Activated CD4-positive, alpha-beta T cell treated with anti-CD3 and anti-CD28 coated beads, Interleukin-2, amount 50 U/mL, for 16 hours (primary cell): Measurements from ENCODE around the gene CERS6.
"Not testable (repeated sequence)": the region's sequence is repeated elsewhere in the genome, so short reads cannot be mapped to it uniquely, and the experiment has no call there.

Experiments
- DNase-seq: peaks from one replicate; pipeline ENCODE4 v3.0.0-alpha.2; 2020

CERS6 gene

DNA sequence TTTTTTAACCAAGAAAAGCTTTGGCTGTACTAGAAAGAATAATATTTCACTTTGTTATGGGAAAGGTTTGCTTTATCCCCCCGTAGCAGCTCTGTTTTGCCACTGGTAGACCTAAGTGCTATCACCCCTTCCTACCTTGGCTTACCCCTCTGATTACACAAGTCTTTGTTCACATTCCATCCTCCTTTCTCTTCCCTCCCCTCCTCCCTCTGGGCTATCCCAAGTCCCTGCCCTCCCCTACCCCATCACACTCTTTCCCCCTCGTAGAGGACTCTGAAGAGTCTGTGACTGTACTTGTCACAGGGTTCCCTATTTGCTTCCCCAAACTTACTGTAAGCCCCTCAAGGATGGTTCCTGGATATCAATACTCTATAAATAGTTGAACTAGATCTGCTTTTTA is 193.5 kb downstream of the CERS6 start:
- DNase-seq: no peak

DNA sequence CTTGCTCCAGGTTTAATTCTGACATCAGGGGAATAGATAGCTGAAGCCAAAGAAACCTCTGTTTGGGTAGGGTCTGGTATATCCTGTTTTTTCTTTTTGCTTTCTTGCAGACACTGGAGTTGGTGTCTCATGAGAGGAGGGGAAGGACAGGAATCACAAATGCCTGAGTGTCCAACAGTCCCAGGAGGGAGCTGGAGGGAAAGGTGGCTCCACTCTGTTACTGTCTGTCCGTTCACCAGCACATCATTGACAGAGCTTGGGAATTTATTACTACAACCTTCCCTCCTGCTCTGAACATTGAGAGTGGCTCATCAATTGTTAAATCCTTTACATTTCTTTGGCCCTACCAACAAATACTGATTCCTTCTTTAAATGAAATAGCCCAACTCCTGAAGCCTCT is 194.1 kb downstream of the CERS6 start:
- no peak for DNase-seq

GRCh38 chr2:168650781-168651180 is 194.7 kb downstream of the CERS6 start:
- no peak for DNase-seq

- no peak for DNase-seq
Observed at GRCh38 chr2:168652997-168653921, 197.2 kb downstream of the CERS6 start.

DNA sequence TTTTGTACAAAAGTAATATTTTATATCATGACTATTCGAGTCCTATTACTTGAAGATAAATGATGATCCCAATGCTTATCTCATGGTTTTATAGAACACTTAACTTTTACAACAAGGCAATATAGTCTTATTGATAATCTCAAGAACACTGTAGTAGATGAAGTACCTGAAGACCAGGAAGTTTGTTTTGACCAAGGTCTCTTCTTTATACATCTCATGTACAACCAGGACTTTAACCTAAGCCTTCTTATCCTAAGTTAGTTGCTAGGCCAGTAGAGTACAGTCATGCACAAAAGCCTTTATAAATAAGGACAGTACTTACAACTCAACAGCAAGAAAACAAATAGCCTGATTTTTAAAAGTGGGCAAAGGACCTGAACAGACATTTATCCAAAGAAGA is 198.6 kb downstream of the CERS6 start:
- no peak for DNase-seq

- no peak for DNase-seq
Observed at GRCh38 chr2:168655207-168655606, 199.1 kb downstream of the CERS6 start.

DNA sequence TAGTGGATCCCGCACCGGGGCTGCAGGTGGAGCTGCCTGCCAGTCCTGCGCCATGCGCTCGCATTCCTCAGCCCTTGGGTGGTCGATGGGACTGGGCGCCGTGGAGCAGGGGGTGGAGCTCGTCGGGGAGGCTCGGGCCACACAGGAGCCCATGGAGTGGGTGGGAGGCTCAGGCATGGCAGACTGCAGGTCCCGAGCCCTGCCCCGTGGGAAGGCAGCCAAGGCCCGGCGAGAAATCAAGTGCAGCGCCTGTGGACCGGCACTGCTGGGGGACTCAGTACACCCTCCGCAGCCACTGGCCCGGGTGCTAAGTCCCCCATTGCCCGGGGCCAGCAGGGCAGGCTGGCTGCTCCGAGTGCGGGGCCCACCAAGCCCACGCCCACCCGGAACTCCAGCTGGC is 201.3 kb downstream of the CERS6 start:
- DNase-seq: not testable (repeated sequence)

GRCh38 chr2:168658706-168659105 is 202.6 kb downstream of the CERS6 start:
- no peak for DNase-seq

DNA sequence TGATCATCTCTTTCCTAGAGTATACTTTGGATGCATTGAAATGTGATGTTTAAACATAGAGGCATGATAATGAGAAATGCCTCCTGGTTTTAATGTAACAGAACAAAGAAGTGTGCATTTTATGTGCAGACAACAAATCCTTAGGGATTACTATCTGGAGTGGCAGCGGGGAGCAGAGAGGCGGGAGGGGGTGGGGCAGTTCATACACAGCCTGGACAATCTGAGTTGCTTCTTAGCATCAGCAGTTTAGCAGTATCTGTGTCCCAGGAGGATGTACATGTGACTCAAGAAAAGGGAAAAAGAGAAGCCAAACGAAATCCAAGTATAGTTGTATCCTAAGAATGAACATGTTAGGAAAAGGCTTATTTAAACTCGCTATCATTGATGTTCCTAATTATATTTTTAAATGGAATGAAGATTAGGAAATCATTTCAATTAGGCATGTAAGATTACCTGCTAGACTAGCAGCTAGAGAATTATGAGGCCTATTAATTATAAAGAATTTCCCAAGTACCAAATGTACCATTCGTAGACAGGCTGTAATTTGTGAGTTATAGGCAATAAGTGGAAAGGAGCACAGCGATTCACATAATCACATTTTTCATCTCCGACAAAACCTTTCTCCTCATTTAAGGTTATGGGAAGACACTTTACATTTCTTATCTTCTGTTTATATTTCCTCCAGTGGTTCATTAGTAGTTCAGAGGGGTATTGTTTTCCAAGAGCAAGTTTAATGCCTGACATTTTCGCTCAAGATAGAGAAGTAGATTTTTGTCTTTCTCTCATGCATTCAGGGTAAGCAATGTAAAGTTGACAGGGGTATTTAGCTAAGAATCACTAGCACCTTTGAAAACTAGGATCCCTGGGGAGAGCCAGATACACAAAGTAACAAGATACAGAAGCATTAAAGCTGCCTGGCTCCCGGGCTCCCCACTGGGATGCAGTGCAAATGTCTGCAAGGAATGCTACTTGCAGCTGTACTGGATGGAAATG is 205.1 kb downstream of the CERS6 start:
- DNase-seq: no peak

- no peak for DNase-seq
Observed at GRCh38 chr2:168661863-168662256, 205.8 kb downstream of the CERS6 start.

DNA sequence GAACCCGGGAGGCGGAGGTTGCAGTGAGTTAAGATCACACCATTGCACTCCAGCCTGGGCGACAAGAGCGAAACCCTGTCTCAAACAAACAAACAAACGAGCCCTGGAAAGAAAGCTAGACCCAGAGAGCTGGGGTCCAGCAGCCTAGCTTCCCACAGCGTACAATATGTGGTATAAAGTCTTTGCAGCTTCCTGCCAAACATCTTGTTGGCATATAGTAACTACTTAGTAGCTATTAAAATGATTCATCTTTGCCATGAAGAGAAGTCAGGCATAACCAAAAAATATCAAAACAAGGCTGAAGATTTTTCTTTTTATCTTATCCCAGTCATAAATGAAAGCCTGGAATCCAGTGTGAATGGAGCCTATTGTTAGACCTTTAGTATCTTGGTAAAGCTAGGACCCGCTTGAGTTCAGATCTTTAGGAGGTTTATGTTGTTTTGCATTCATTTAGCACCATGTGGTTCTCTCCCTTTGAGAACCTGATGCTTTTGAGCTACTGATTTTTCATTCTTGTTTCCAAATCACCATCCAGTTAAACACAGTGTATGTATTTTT is 206.7 kb downstream of the CERS6 start:
- DNase-seq: no peak

- no peak for DNase-seq
Observed at GRCh38 chr2:168663993-168664392, 207.9 kb downstream of the CERS6 start.

- DNase-seq: not testable (repeated sequence)
Observed at GRCh38 chr2:168664715-168665114, 208.6 kb downstream of the CERS6 start.

GRCh38 chr2:168666339-168666738 is 210.3 kb downstream of the CERS6 start:
- no peak for DNase-seq

DNA sequence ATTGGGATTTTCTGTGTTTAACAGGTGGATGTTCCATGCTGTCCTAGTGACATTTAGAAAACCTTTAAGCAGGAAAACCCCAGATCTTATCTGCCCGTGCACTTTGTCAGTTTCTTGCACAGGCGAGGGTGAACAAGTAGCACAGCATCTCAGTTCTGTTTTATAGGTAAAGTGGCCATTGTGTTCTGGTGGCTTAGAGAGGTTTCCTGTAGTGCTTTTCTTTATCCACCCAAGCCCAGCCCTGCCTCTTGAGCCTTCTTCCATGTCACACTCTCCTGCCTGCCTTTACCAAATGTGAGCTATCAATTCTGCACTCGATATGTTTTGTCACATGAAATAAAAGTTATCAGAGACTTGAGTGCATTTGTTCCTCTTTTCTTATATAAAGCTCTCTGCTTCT is 211.1 kb downstream of the CERS6 start:
- no peak for DNase-seq

GRCh38 chr2:168669151-168669550 is 213.1 kb downstream of the CERS6 start:
- DNase-seq: no peak

DNA sequence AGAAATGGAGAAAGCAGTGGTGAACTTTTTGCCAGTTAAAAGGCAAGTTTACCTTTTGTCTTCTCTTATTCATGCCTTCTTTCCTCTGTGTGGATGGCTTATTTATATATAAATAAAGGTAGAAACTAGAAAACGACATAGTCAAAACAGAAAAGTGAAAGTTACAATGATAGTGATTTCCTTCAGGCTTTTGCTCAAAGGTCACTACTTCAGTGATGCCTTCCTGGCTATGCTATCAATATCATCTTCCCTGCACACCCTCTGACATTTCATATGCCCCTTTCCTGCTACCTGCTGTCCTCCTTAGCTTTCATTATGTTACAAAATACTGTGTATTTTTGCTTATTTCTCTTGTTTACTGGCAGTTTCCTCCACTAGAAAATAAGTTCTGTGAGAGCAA is 214.4 kb downstream of the CERS6 start:
- DNase-seq: no peak

GRCh38 chr2:168671932-168672331 is 215.9 kb downstream of the CERS6 start:
- no peak for DNase-seq

GRCh38 chr2:168673265-168674189 is 217.5 kb downstream of the CERS6 start:
- DNase-seq: no peak

DNA sequence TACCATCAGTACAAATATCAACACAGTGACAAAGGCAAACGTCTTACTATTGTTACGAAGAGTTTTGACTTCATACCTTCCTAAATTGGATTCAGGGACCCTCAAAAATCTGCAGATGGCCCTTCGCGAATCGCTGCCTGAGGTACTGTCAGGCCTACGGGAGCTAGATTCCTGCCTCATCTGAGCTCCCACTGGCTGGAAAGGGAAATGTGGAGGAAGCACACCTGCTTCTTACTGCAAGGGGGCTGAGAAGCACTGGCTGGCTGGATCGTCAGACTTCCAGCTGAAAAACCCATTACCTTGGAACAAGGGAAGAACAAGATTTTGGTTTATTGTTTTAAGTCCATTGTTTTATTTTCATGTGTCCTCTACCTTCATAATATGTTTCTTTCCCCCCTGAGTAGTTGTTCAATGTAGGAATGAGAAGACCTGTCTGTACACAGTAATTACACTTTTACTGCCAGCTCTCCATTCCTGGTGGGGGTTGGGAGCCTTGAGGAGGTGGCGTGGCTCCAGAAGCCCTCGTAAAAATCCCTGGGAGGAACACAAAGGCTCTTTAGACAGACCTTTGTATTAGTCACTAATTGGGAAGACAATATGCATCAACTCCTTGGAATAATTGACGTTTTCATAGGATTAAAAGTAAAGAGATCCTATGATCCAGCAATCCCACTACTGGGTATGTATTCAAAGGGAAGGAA is 222.2 kb downstream of the CERS6 start:
- DNase-seq: no peak

GRCh38 chr2:168679081-168679480 is 223.0 kb downstream of the CERS6 start:
- no peak for DNase-seq
